IPS-18c (cell line): ENCODE measurements around the gene COG3.

ENCODE experiments used
- H3K4me3 ChIP-seq: 2 replicates; pipeline ENCODE4 v1.7.0; 2013; ENCODE audit warnings: low read depth, mild to moderate bottlenecking, low read length, moderate library complexity; ENCODE audit not compliant: insufficient read depth
- H3K9me3 ChIP-seq: one replicate; pipeline ENCODE4 v1.6.1; 2013; ENCODE audit warnings: mild to moderate bottlenecking, low read length, moderate library complexity; ENCODE audit not compliant: control insufficient read depth, insufficient read depth

COG3 gene

DNA sequence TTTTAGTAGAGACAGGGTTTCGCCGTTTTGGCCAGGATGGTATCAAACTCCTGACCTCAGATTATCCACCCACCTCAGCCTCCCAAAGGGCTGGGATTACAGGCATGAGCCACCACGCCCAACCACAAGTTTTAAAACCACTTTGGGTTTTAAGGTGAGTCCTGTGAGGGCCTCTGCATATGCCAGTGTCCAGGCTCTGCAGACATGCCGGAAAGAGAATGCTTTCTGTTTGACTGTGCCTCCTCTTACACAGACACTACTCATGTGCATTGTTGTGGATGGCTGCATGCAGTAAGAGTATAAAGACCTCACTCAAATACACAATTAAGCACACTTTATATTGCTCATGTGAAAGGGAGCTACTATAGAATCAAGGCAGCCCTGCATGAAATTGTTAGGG is 25.7 kb upstream of the COG3 start:
- Histone ChIP-seq H3K4me3 (no peak overlapping the region), H3K9me3 (no peaks in the 10 kb centered on the region)

DNA sequence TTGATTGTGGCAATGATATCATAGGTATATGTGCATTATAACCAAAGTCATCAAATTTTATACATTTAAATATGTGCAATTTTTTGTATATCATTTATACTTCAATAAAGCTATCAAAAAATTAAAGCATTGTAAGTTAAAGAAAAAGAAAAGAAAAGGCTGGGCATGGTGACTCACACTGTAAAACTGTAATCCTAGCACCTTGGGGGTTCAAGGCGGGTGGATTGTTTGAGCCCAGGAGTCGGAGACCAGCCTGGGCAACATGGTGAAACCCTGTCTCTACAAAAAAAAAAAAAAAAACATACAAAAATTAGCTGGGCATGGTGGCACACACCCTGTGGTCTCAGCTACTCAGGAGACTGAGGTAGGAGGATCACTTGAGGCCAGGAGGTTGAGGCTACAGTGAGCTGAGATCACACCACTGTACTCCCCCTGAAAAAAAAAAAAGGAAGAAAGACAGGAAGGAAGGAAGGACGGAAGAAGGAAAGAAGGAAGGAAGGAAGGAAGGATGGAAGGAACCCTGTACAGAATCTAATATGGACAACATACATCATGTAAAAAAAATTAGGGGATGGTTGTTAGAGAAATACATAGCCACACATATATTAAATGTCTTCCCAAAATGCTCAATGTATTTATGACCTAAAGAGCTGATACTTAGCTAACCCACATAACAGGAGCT is 24.8 kb upstream of the COG3 start:
- Histone ChIP-seq H3K9me3 (no peaks in the 10 kb centered on the region), H3K4me3 (no peak overlapping the region)

- Histone ChIP-seq H3K4me3 (no peak overlapping the region), H3K9me3 (no peaks in the 10 kb centered on the region)
Observed at GRCh38 chr13:45441633-45442032, 23.1 kb upstream of the COG3 start.

DNA sequence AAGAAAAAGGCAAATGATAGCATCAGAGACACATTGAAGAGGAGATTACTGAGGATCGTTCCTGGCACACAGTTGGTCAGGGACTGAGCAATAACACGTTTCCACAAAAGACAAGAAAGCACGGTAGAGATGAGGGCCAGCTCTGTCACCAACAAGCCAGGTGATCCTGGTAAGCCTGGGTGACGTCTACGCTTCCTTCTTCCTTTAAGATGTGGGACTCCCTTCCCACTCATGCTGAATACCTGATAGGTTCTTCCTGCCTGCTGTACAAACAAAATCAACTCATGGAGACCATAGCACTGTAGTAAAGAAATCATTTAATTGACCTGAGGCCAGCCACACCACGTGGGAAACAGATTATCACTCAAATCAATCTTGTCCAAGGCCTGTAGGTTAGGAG is 19.7 kb upstream of the COG3 start:
- Histone ChIP-seq H3K9me3 (no peaks in the 10 kb centered on the region), H3K4me3 (no peak overlapping the region)

- H3K9me3 ChIP-seq, result no peaks in the 10 kb centered on the region
- H3K4me3 ChIP-seq, result no peak overlapping the region
Observed at GRCh38 chr13:45446181-45446580, 18.6 kb upstream of the COG3 start.

GRCh38 chr13:45447050-45447661 is 17.6 kb upstream of the COG3 start:
- Histone ChIP-seq H3K9me3 (no peaks in the 10 kb centered on the region), H3K4me3 (no peak overlapping the region)

- H3K9me3 ChIP-seq, result no peaks in the 10 kb centered on the region
Observed at GRCh38 chr13:45448965-45449559, 15.7 kb upstream of the COG3 start.

GRCh38 chr13:45451282-45451681 is 13.5 kb upstream of the COG3 start:
- no peaks in the 10 kb centered on the region for H3K9me3 ChIP-seq
- no peak overlapping the region for H3K4me3 ChIP-seq

More at GRCh38 chr13:45448965-45449559, 15.7 kb upstream of the COG3 start:
- no peak overlapping the region for H3K4me3 ChIP-seq

- Histone ChIP-seq H3K4me3 (no peak overlapping the region), H3K9me3 (no peaks in the 10 kb centered on the region)
Observed at GRCh38 chr13:45454204-45454603, 10.5 kb upstream of the COG3 start.

- H3K9me3 ChIP-seq, result no peaks in the 10 kb centered on the region
- no peak overlapping the region for H3K4me3 ChIP-seq
Observed at GRCh38 chr13:45456196-45456972, 8.4 kb upstream of the COG3 start.

DNA sequence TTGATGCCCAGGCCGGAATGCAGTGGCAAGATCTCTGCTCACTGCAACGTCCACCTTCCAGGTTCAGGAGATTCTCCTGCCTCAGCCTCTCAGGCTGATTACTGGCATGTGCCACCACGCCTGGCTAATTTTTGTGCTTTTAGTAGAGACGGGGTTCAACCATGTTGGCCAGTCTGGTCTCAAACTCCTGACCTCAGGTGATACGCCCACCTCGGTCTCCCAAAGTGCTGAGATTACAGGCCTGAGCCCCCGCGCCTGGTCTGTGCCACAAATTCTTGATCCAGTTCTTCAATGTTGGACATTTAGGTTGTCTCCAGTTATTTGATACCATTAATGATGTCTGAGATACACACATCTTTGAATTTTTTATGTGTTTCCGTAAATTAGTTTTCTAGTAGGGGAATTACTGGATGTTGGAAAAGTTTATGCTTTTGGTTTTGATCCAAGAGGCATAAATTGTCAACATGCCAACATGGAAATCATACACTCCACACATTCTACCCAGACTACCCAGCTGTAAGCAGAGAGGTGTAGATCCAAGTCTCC is 525 bp upstream of the COG3 start:
- Histone ChIP-seq H3K4me3 (peak overlapping the region; percentile 81; the same call in 1 of the 2 replicates), H3K9me3 (no peaks in the 10 kb centered on the region)

GRCh38 chr13:45466359-45466758 is 1.6 kb downstream of the COG3 start:
- Histone ChIP-seq H3K9me3 (no peaks in the 10 kb centered on the region), H3K4me3 (no peak overlapping the region)

GRCh38 chr13:45468635-45469034 is 3.9 kb downstream of the COG3 start:
- Histone ChIP-seq H3K4me3 (no peak overlapping the region), H3K9me3 (no peaks in the 10 kb centered on the region)

DNA sequence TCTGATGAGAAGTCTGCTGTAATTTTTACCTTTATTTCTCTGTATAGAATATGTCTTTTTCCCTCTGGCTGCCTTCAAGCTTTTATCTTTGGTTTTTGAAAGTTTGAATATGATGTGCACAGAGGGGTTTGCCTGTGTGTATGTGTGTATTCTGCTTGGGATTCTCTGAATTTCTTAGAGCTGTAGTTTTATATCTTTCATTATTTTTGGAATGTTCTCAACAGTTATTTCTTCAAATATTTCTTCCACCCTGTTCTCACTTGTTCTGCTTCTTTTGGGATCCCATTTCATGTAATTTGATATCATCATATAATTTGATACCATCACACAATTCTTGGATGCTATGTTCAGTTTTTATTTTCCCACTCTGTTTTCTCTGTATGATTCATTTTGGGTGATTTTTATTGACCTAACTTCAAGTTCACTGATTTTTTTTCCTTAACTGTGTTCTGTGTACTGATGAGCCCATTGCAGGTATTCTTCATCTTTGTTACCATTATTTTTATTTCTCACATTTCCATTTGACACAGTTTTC is 7.5 kb downstream of the COG3 start:
- Histone ChIP-seq H3K4me3 (no peak overlapping the region), H3K9me3 (no peaks in the 10 kb centered on the region)

- H3K4me3 ChIP-seq, result no peak overlapping the region
- H3K9me3 ChIP-seq, result no peaks in the 10 kb centered on the region
Observed at GRCh38 chr13:45473627-45474026, 8.9 kb downstream of the COG3 start.

DNA sequence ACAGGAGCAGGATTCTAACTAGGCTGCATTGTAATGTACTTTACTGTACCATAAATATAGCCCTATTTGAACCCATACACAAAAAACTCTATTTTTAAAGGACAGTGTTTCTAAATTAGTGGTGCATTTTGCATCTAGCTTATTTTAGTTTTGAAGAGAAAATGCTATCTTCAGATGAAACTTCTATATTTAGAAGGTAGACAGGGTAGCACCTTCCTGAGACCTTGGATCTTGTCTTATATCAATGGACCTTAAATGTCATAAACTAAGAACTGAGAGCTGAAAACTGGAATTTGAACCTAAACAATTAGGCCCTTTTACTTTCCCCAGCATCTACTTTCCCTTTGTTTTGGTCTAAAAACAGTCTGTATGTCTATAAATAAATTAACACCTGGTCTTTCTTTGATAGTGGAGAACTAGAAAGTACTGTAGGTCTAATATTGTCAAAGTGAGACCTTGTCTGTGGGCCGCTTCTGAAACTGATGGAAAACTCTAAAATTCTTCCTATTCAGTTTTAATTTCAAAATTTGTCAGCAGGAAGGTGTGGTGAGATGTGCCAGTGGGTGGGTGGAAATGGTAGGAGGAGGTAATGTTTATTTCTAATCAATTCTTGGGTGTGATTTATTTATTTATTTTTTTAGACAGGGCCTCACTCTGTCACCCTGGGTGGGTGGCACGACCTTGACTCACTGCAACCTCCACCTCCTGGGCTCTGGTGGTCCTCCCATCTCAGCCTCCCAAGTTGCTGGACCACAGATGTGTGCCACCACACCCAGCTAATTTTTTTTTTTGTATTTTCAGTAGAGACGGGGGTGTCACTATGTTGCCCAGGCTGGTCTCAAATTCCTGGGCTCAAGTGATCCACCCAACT is 10.1 kb downstream of the COG3 start:
- Histone ChIP-seq H3K9me3 (no peaks in the 10 kb centered on the region), H3K4me3 (no peak overlapping the region)
